Brain microvascular endothelial cell (primary cell): ENCODE data around the gene PLIN3.
"Not testable (repeated sequence)": the region's sequence is repeated elsewhere in the genome, so short reads cannot be mapped to it uniquely, and the experiment has no call there.

Source experiments
- DNase-seq: peaks from one replicate; pipeline ENCODE4 v3.0.0-alpha.2; 2020
- H3K27ac ChIP-seq: fragments of 250-450 bp; sonication (Bioruptor Pico); 2 replicates; pipeline ENCODE4 v1.5.1; 2020; ENCODE audit warnings: mild to moderate bottlenecking, moderate library complexity
- H3K27me3 ChIP-seq: fragments of 250-450 bp; sonication (Bioruptor Pico); replicated peaks from 2 replicates; pipeline ENCODE4 v1.5.1; 2020; ENCODE audit warnings: mild to moderate bottlenecking
- H3K36me3 ChIP-seq: fragments of 250-450 bp; sonication (Bioruptor Pico); replicated peaks from 2 replicates; pipeline ENCODE4 v1.5.1; 2020; ENCODE audit warnings: mild to moderate bottlenecking
- H3K4me3 ChIP-seq: 2 replicates; pipeline ENCODE4 v1.5.1; 2011; ENCODE audit warnings: low read depth, mild to moderate bottlenecking, control low read depth, low read length, moderate library complexity
- in situ Hi-C: cut with HindIII; loops from 2 replicates; pipeline ENCODE4 v1.10.0; 2017; ENCODE audit warnings: low sequenced_read_pairs, low pct_ligation_motif_present
- TF ChIP-seq, protein P1 (sequence below): IDR thresholded peaks from 2 replicates; pipeline ENCODE4 v1.5.1; 2011; ENCODE audit warnings: low read depth, mild to moderate bottlenecking, moderate library complexity, low read length, control low read depth, inconsistent platforms; ENCODE audit errors: missing control alignments

PLIN3 gene

DNA sequence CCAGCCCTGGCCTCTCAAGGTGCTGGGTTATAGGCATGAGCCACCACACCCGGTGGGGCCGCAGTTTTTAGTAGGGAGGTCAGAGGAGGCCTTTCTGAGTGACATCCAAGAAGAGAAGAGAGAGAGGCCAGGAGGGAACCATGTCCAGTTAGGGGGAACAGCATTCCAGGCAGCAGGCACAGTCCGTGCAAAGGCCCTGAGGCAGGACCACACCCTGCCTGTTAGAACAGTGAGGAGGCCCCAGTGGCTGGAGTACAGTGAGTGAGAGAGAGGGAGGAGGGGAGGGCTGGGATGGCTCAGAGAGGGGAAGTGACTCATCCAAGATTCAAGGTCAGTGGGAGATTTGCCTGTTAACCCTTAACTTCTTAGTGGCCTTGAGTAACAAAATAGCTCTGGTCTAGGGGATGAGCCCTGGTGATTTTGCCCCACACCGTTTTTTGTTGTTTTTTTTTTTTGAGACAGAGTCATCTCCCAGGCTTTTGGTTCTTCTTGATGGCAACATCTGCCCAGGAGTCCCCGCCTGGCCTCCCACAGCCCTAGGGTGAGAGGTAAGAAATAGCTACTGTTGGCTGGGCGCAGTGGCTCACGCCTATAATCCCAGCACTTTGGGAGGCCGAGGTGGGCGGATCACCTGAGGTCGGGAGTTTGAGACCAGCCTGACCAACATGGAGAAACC lies 2.7 kb upstream of the PLIN3 start:
- in situ Hi-C loops = no loop called here
- Histone ChIP-seq H3K27me3 (no peaks in the 10 kb centered on the region), H3K36me3 (no peaks in the 10 kb centered on the region), H3K27ac (peak overlapping the region; percentile 77), H3K4me3 (no peak overlapping the region)
- peak; percentile 90 for DNase-seq
- TF ChIP-seq, protein P1, sequence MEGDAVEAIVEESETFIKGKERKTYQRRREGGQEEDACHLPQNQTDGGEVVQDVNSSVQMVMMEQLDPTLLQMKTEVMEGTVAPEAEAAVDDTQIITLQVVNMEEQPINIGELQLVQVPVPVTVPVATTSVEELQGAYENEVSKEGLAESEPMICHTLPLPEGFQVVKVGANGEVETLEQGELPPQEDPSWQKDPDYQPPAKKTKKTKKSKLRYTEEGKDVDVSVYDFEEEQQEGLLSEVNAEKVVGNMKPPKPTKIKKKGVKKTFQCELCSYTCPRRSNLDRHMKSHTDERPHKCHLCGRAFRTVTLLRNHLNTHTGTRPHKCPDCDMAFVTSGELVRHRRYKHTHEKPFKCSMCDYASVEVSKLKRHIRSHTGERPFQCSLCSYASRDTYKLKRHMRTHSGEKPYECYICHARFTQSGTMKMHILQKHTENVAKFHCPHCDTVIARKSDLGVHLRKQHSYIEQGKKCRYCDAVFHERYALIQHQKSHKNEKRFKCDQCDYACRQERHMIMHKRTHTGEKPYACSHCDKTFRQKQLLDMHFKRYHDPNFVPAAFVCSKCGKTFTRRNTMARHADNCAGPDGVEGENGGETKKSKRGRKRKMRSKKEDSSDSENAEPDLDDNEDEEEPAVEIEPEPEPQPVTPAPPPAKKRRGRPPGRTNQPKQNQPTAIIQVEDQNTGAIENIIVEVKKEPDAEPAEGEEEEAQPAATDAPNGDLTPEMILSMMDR = no peak

DNA sequence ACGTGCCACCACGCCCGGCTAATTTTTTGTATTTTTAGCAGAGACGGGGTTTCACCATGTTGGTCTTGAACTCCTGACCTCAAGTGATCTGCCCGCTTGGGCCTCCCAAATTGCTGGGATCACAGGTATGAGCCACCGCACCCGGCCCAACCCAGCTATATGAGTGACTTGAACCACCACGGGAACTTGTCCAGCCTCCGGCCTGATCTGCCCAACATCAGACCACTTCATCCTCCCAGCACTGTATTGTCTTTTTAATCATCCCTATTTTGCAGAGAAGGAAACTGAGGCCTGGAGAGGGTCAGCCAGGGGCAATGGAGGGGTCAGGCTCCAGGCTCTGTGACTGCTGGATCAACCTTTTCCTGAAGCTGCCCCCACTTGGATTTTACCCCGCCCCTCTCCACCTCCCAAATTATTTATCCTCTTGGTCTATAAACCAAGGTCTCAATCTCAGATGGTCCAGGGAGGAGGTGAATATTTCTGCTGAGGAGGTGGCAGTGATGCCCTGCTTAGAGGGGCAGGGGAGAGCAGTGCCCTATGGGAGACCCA lies 893 bp upstream of the PLIN3 start:
- peak overlapping the region; percentile 76 for H3K27ac ChIP-seq
- H3K36me3 ChIP-seq = peaks cover 5% of the 10 kb centered on the region
- TF ChIP-seq, protein P1 = no peak
- no peak overlapping the region for H3K4me3 ChIP-seq
- in situ Hi-C loops = no loop called here
- no peak for DNase-seq
- no peaks in the 10 kb centered on the region for H3K27me3 ChIP-seq

DNA sequence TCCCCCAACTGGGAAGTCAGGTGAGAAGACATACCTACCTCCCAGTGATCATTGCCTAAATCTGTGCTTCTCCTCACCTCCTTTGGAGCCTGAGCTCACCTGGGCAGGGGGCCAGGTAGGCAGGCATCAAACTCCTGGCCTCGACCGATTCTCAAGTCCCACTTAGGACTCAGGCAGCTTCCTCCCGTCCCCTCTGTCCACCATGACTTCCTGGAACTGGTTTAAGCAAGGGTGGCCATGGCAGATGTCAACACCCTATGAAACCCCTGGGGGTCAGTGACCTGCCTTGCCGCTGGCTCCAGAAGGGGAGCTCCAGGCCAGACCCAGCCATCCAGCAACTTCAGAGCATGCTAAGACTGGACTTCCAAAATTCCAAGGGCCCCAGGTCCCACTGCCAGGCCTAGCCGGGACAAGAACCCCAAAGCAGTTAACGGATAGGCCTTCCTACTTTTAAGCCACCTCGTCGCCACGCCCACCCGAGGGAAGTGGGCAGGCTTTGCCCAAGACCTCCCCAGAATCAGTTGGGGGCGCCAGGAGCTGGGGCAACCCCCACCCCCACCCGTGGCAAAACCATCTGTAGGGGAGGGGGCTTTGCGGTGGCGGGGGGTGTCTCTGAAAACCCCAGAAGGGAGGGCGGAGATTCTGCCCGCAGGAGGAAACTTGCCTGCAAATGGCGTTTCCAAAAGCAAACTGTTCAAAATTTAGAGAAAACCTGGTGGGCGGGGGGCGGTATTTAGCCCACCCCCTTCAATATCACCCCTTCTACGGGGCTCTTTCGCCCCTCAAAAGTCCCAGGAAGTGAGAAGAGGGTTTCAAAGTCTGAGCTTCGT lies 657 bp downstream of the PLIN3 start:
- Histone ChIP-seq H3K4me3 (peak overlapping the region; percentile 79), H3K36me3 (peaks cover 13% of the 10 kb centered on the region), H3K27me3 (no peaks in the 10 kb centered on the region), H3K27ac (peak overlapping the region; percentile 4)
- TF ChIP-seq, protein P1 = no peak
- in situ Hi-C loops = no loop called here
- DNase-seq = no peak

DNA sequence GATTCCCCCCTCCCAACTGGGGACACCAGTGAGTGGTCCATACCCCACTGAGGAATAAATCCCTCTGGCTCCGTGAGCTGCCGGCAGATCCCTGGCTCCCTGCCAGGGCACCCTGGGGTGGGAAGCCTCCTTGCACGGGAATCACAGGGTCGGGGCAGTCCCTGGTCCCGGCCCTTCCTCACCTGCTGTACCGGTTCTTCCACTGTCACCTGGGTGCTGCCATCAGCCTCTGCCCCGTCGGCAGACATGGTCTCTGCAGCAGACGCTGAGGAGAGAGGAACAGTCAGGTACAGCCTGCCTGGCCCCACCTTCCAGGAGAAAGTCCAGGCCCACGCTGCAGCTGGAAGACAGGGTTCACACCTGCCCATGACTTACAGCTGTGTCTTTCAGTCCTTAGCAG lies 6.3 kb downstream of the PLIN3 start:
- TF ChIP-seq, protein P1 = no peak
- Histone ChIP-seq H3K4me3 (no peak overlapping the region), H3K27me3 (no peaks in the 10 kb centered on the region), H3K27ac (no peak overlapping the region), H3K36me3 (peaks cover 60% of the 10 kb centered on the region)
- no peak for DNase-seq
- in situ Hi-C loops = no loop called here

DNA sequence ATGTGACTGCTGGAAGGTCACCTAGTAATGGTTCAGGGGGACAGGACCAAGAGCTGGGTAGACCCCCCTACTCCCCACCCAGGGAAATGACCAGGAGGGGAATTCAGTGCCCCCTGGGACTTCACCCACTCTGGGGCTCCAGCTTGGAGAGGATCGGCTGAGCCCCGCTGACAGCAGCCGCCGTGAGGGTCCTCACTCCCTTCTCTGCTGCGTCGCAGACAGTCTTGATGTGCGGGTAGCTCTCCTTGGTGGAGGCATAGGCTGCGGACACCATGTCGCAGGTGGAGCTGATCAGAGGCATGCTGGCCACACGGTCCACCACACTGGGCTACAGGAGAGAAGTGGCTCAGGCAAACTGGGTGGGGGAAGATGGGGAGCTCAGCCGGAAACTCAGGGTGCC lies 7.8 kb downstream of the PLIN3 start:
- Histone ChIP-seq H3K27ac (no peak overlapping the region), H3K36me3 (peaks cover 70% of the 10 kb centered on the region), H3K4me3 (no peak overlapping the region), H3K27me3 (no peaks in the 10 kb centered on the region)
- in situ Hi-C loops = no loop called here
- DNase-seq = no peak
- TF ChIP-seq, protein P1 = no peak

DNA sequence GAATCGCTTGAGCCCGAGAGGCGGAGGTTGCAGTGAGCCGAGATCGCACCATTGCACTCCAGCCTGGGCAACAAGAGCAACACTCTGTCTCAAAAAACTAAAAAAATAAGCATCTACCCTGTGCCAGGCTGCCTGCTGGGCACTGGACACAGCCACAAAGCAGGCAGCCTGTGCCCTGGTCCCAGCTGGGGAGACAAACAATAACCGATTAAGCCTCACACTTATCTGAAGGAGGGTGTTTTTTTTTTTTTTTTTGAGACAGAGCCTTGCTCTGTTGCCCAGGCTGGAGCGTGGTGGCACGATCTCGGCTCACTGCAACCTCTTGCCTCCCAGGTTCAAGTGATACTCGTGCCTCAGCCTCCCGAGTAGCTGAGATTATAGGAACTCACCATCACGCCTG lies 11.0 kb downstream of the PLIN3 start:
- peaks cover 85% of the 10 kb centered on the region for H3K36me3 ChIP-seq
- H3K27me3 ChIP-seq, H3K4me3 ChIP-seq, DNase-seq, H3K27ac ChIP-seq, in situ Hi-C loops: not testable (repeated sequence)

DNA sequence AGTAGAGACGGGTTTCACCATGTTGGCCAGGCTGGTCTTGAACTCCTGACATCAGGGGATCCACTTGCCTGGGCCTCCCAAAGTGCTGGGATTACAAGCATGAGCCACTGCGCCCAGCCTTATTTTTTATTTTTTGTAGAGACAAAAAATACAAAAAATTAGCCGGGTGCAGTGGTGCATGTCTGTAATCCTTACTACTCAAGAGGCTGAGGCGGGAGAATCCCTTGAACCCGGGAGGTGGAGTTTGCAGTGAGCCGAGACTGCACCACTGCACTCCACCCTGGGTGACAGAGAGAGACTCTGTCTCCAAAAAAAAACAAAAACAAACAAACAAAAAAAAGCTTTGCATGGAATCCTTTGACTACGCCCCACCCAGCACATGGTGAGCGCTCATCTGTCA lies 14.0 kb downstream of the PLIN3 start:
- in situ Hi-C loops, DNase-seq, H3K27ac ChIP-seq, H3K4me3 ChIP-seq, H3K27me3 ChIP-seq: not testable (repeated sequence)
- peaks cover 82% of the 10 kb centered on the region for H3K36me3 ChIP-seq
